Smooth muscle cell (in vitro differentiated cells): Measurements from ENCODE around the gene A3GALT2. TPM values are rescaled to one million over a fixed set of nuclear protein-coding genes. Genes with fewer than 3 reads are reported as not detected.

Experiments
- DNase-seq: peaks from one replicate; lab custom pipeline; 2025; ENCODE audit not compliant: unreplicated experiment; lab: John Stamatoyannopoulos, UW
- H2AFZ ChIP-seq: fragments of 200-600 bp; sonication (generic); 2 replicates; pipeline ENCODE4 v1.6.0; 2016; ENCODE audit warnings: antibody characterized with exemption, low read depth, mild to moderate bottlenecking
- H3F3A ChIP-seq: fragments of 200-600 bp; sonication (generic); 2 replicates; pipeline ENCODE4 v1.6.0; 2017; ENCODE audit warnings: antibody characterized with exemption, low read depth
- H3K27ac ChIP-seq: fragments of 200-600 bp; sonication (generic); 2 replicates; pipeline ENCODE4 v1.5.1; 2016; ENCODE audit warnings: low read depth, mild to moderate bottlenecking
- H3K27me3 ChIP-seq: fragments of 200-600 bp; sonication (generic); 2 replicates; pipeline ENCODE4 v1.6.1; 2016; ENCODE audit warnings: low read depth, mild to moderate bottlenecking
- H3K36me3 ChIP-seq: fragments of 200-600 bp; sonication (generic); 2 replicates; pipeline ENCODE4 v1.5.1; 2016; ENCODE audit warnings: low read depth
- H3K4me1 ChIP-seq: fragments of 200-600 bp; sonication (generic); 2 replicates; pipeline ENCODE4 v1.5.1; 2016; ENCODE audit warnings: low read depth
- H3K4me2 ChIP-seq: fragments of 200-600 bp; sonication (generic); 2 replicates; pipeline ENCODE4 v1.6.0; 2016; ENCODE audit warnings: mild to moderate bottlenecking
- H3K4me3 ChIP-seq: fragments of 200-600 bp; sonication (generic); 2 replicates; pipeline ENCODE4 v1.5.1; 2016; ENCODE audit warnings: mild to moderate bottlenecking
- H3K79me2 ChIP-seq: fragments of 200-600 bp; sonication (generic); 2 replicates; pipeline ENCODE4 v1.6.0; 2016; ENCODE audit warnings: low read depth, mild to moderate bottlenecking
- H3K9ac ChIP-seq: fragments of 200-600 bp; sonication (generic); 2 replicates; pipeline ENCODE4 v1.6.0; 2016; ENCODE audit warnings: low read depth
- H3K9me3 ChIP-seq: fragments of 200-600 bp; sonication (generic); replicated peaks from 2 replicates; pipeline ENCODE4 v1.5.1; 2016; ENCODE audit warnings: low read depth
- H4K20me1 ChIP-seq: fragments of 200-600 bp; sonication (generic); 2 replicates; pipeline ENCODE4 v1.6.0; 2016; ENCODE audit warnings: low read depth
- CTCF ChIP-seq: fragments of 200-600 bp; sonication (generic); IDR thresholded peaks from 2 replicates; pipeline ENCODE4 v1.5.1; 2017; ENCODE audit warnings: borderline replicate concordance, mild to moderate bottlenecking, antibody characterized with exemption; ENCODE audit not compliant: insufficient read depth, poor library complexity, severe bottlenecking
- WGBS: methylation state at CpG from one replicate; pipeline ENCODE4 v1.1.7; 2016; ENCODE audit warnings: low lambda C conversion rate; 5-methylcytosine and 5-hydroxymethylcytosine counted together
- polyA plus RNA-seq: library from polyadenylated mRNA; unstranded; fragments of >200 nt; fragmentation: Nextera tagmentation; extraction: Ambion mirVana; gene quantifications from 2 replicates; pipeline ENCODE4 v1.2.1, GENCODE V29; 2016
- total RNA-seq: library from RNA; depleted of rRNA; stranded (reverse); fragments of >200 nt; gene quantifications from 2 replicates; pipeline ENCODE4 v1.2.3, GENCODE V29; 2014

The A3GALT2 gene
- total and polyA plus RNA-seq, 2 experiments from 2014 or later: not detected

GRCh38 chr1:33273961-33274371, 46.9 kb downstream of the A3GALT2 start:
- Histone ChIP-seq H3K79me2 (peaks cover 28% of the 10 kb centered on the region), H3K4me1 (no peaks in the 10 kb centered on the region), H3K27ac (no peak overlapping the region), H4K20me1 (peaks cover 72% of the 10 kb centered on the region), H3K36me3 (no peaks in the 10 kb centered on the region), H3K4me3 (no peak overlapping the region), H3K9me3 (no peaks in the 10 kb centered on the region), H3K9ac (no peak overlapping the region), H3F3A (no peaks in the 10 kb centered on the region), H3K27me3 (no peaks in the 10 kb centered on the region), H3K4me2 (no peak overlapping the region), H2AFZ (no peak overlapping the region)
- no peak for DNase-seq
- no peak for TF ChIP-seq CTCF
- WGBS: 85% methylated on average over 7 of the region's 7 CpGs

- H3K4me3 ChIP-seq: no peak overlapping the region
- no peak overlapping the region for H3K4me2 ChIP-seq
- DNase-seq: no peak
- H3K36me3 ChIP-seq: no peaks in the 10 kb centered on the region
- no peak overlapping the region for H3K9ac ChIP-seq
- H3F3A ChIP-seq: no peaks in the 10 kb centered on the region
- H3K27ac ChIP-seq: no peak overlapping the region
- H3K79me2 ChIP-seq: peaks cover 31% of the 10 kb centered on the region
- peaks cover 78% of the 10 kb centered on the region for H4K20me1 ChIP-seq
- no peak overlapping the region for H2AFZ ChIP-seq
- 97% methylated on average over 3 of the region's 3 CpGs for WGBS
- H3K4me1 ChIP-seq: no peaks in the 10 kb centered on the region
- TF ChIP-seq CTCF: no peak
- H3K27me3 ChIP-seq: no peaks in the 10 kb centered on the region
- H3K9me3 ChIP-seq: no peaks in the 10 kb centered on the region
These were observed 47.5 kb downstream of the A3GALT2 start for GRCh38 chr1:33273406-33273805.

- Histone ChIP-seq H3K9me3 (no peaks in the 10 kb centered on the region), H3K79me2 (peaks cover 36% of the 10 kb centered on the region), H3K4me1 (no peaks in the 10 kb centered on the region), H2AFZ (no peak overlapping the region), H4K20me1 (peaks cover 82% of the 10 kb centered on the region), H3K27me3 (no peaks in the 10 kb centered on the region), H3F3A (no peaks in the 10 kb centered on the region), H3K4me2 (no peak overlapping the region), H3K36me3 (no peaks in the 10 kb centered on the region), H3K4me3 (no peak overlapping the region), H3K27ac (no peak overlapping the region), H3K9ac (no peak overlapping the region)
- TF ChIP-seq CTCF: no peak
- 92% methylated on average over 1 of the region's 1 CpG for WGBS
- DNase-seq: no peak
These were observed 48.0 kb downstream of the A3GALT2 start for GRCh38 chr1:33272930-33273329.

- Histone ChIP-seq H3K79me2 (peaks cover 40% of the 10 kb centered on the region), H2AFZ (no peak overlapping the region), H4K20me1 (peaks cover 87% of the 10 kb centered on the region), H3K9me3 (no peaks in the 10 kb centered on the region), H3K4me2 (no peak overlapping the region), H3K27me3 (no peaks in the 10 kb centered on the region), H3K27ac (no peak overlapping the region), H3K4me3 (no peak overlapping the region), H3F3A (no peaks in the 10 kb centered on the region), H3K9ac (no peak overlapping the region), H3K36me3 (no peaks in the 10 kb centered on the region), H3K4me1 (no peaks in the 10 kb centered on the region)
- no peak for TF ChIP-seq CTCF
- no peak for DNase-seq
- 77% methylated on average over 3 of the region's 3 CpGs for WGBS
These were observed 48.4 kb downstream of the A3GALT2 start for GRCh38 chr1:33272509-33272908.
